HepG2 (cell line): Measurements from ENCODE around the gene SCFD2. TPM values are rescaled to one million over a fixed set of nuclear protein-coding genes. Genes with fewer than 3 reads are reported as not detected.
A peak's percentile ranks its signal among the peaks of the same experiment; 100 is the strongest.

Experiments
- DR1 ChIP-seq: sonication (generic); formaldehyde crosslinking; IDR thresholded peaks from 2 replicates; pipeline ENCODE4 v1.8.0; 2021; ENCODE audit warnings: mild to moderate bottlenecking, missing genetic modification reagents, inconsistent platforms
- MYNN ChIP-seq: sonication (generic); formaldehyde crosslinking; IDR thresholded peaks from 2 replicates; pipeline ENCODE4 v1.4.0; 2020; ENCODE audit warnings: mild to moderate bottlenecking, low read depth, missing genetic modification reagents
- MYPOP ChIP-seq: sonication (generic); formaldehyde crosslinking; IDR thresholded peaks from 2 replicates; pipeline ENCODE4 v1.8.1; 2023; ENCODE audit warnings: mild to moderate bottlenecking, moderate library complexity, missing genetic modification reagents
- NCOA1 ChIP-seq: sonication (generic); formaldehyde crosslinking; IDR thresholded peaks from 2 replicates; pipeline ENCODE4 v1.9.0; 2021; ENCODE audit warnings: missing genetic modification reagents
- NFE2L1 ChIP-seq: sonication (generic); formaldehyde crosslinking; IDR thresholded peaks from 2 replicates; pipeline ENCODE4 v1.4.0; 2020; ENCODE audit warnings: missing genetic modification reagents, mild to moderate bottlenecking, borderline replicate concordance
- NR2F1 ChIP-seq, 2 experiments: fragments of 450-650 bp in 1 of 2; formaldehyde crosslinking in 1 of 2; IDR thresholded peaks; 2 replicates each; pipeline versions ENCODE4 v1.5.0 to v1.6.1; 2016 to 2020; ENCODE audit warnings: mild to moderate bottlenecking in 1 of 2, missing compliant biosample characterization in 1 of 2, missing genetic modification reagents in 1 of 2, moderate library complexity in 1 of 2
- SETDB1 ChIP-seq: sonication (generic); formaldehyde crosslinking; IDR thresholded peaks from 2 replicates; pipeline ENCODE4 v1.5.1; 2020; ENCODE audit warnings: missing genetic modification reagents, mild to moderate bottlenecking, borderline replicate concordance
- SIX1 ChIP-seq: sonication (generic); formaldehyde crosslinking; IDR thresholded peaks from 2 replicates; pipeline ENCODE4 v1.4.0; 2020; ENCODE audit warnings: missing genetic modification reagents, borderline replicate concordance
- SP5 ChIP-seq: IDR thresholded peaks from 2 replicates; pipeline ENCODE4 v1.6.1; 2016; ENCODE audit warnings: low read depth, borderline replicate concordance
- SRF ChIP-seq: IDR thresholded peaks from 2 replicates; pipeline ENCODE4 v1.6.1; 2011; ENCODE audit warnings: mild to moderate bottlenecking, low read depth, low read length, moderate library complexity
- TCF7 ChIP-seq: sonication (generic); IDR thresholded peaks from 2 replicates; pipeline ENCODE4 v1.6.1; 2016; ENCODE audit warnings: antibody characterized with exemption, low read depth
- U2AF1 ChIP-seq: fragments of 200-400 bp; formaldehyde crosslinking; optimal IDR thresholded peaks from 2 replicates; pipeline ENCODE3; 2017; ENCODE audit warnings: mild to moderate bottlenecking, low read depth, low read length
- ZBTB10 ChIP-seq: sonication (generic); formaldehyde crosslinking; IDR thresholded peaks from 2 replicates; pipeline ENCODE4 v1.4.0; 2020; ENCODE audit warnings: missing genetic modification reagents, borderline replicate concordance
- ZBTB3 ChIP-seq: sonication (generic); formaldehyde crosslinking; IDR thresholded peaks from 2 replicates; pipeline ENCODE4 v1.4.0; 2020; ENCODE audit warnings: low read depth, mild to moderate bottlenecking, moderate library complexity, missing genetic modification reagents, borderline replicate concordance
- ZNF180 ChIP-seq: sonication (generic); formaldehyde crosslinking; IDR thresholded peaks from 2 replicates; pipeline ENCODE4 v1.4.0; 2020; ENCODE audit warnings: low read depth, missing genetic modification reagents, borderline replicate concordance
- ZNF451 ChIP-seq: sonication (generic); formaldehyde crosslinking; IDR thresholded peaks from 2 replicates; pipeline ENCODE4 v1.5.0; 2020; ENCODE audit warnings: mild to moderate bottlenecking, missing genetic modification reagents
- ZNF768 ChIP-seq: sonication (generic); formaldehyde crosslinking; IDR thresholded peaks from 2 replicates; pipeline ENCODE4 v1.4.0; 2020; ENCODE audit warnings: missing genetic modification reagents
- ZNF773 ChIP-seq: sonication (generic); formaldehyde crosslinking; IDR thresholded peaks from 2 replicates; pipeline ENCODE4 v1.4.0; 2020; ENCODE audit warnings: missing genetic modification reagents, borderline replicate concordance
- ZNF83 ChIP-seq: sonication (generic); formaldehyde crosslinking; IDR thresholded peaks from 2 replicates; pipeline ENCODE4 v1.4.0; 2020; ENCODE audit warnings: missing genetic modification reagents, mild to moderate bottlenecking, borderline replicate concordance
- ZZZ3 ChIP-seq: sonication (generic); formaldehyde crosslinking; IDR thresholded peaks from 2 replicates; pipeline ENCODE4 v1.4.0; 2020; ENCODE audit warnings: missing genetic modification reagents, mild to moderate bottlenecking, borderline replicate concordance
- polyA plus RNA-seq, 8 experiments: library from polyadenylated mRNA; depleted of rRNA in 3 of 8; stranded (reverse) in 7 of 8; unstranded in 1 of 8; fragments of >200 nt; fragmentation: Illumina TruSeq in 4 of 8; extraction: Trizol in 4 of 8; gene quantifications; 2 replicates each; pipeline versions ENCODE4 v1.2.1 to v1.2.3, GENCODE V29; 2011 to 2016; ENCODE audit warnings: low read depth in 4 of 8, missing spikeins in 1 of 8, mixed read lengths in 1 of 8; ENCODE audit not compliant: insufficient read depth in 1 of 8
- total RNA-seq, 5 experiments: library from RNA; depleted of rRNA; stranded (reverse); fragments of >200 nt; fragmentation: Illumina TruSeq; extraction: Trizol; gene quantifications; 2 replicates each; pipeline ENCODE4 v1.2.3, GENCODE V29; 2016; ENCODE audit warnings: low read depth in 1 of 5
- TF ChIP-seq, protein P1 (sequence below): sonication (generic); formaldehyde crosslinking; conservative IDR thresholded peaks from 2 replicates; pipeline ENCODE4 v1.8.0; 2022; ENCODE audit warnings: low read depth, missing genetic modification reagents
- TF ChIP-seq, protein P2 (sequence below): sonication (generic); formaldehyde crosslinking; IDR thresholded peaks from 2 replicates; pipeline ENCODE4 v1.4.0; 2020; ENCODE audit warnings: mild to moderate bottlenecking, missing genetic modification reagents
- TF ChIP-seq, protein P3 (sequence below): sonication (generic); formaldehyde crosslinking; IDR thresholded peaks from 2 replicates; pipeline ENCODE4 v1.8.0; 2022; ENCODE audit warnings: missing genetic modification reagents, low read depth, mild to moderate bottlenecking, borderline replicate concordance

SCFD2 gene
- total and polyA plus RNA-seq, 2 of the 13 experiments (the other 11 are each of a cell fraction or from before 2014, with no cell fraction given) = 4.6 to 15.6 TPM

DNA sequence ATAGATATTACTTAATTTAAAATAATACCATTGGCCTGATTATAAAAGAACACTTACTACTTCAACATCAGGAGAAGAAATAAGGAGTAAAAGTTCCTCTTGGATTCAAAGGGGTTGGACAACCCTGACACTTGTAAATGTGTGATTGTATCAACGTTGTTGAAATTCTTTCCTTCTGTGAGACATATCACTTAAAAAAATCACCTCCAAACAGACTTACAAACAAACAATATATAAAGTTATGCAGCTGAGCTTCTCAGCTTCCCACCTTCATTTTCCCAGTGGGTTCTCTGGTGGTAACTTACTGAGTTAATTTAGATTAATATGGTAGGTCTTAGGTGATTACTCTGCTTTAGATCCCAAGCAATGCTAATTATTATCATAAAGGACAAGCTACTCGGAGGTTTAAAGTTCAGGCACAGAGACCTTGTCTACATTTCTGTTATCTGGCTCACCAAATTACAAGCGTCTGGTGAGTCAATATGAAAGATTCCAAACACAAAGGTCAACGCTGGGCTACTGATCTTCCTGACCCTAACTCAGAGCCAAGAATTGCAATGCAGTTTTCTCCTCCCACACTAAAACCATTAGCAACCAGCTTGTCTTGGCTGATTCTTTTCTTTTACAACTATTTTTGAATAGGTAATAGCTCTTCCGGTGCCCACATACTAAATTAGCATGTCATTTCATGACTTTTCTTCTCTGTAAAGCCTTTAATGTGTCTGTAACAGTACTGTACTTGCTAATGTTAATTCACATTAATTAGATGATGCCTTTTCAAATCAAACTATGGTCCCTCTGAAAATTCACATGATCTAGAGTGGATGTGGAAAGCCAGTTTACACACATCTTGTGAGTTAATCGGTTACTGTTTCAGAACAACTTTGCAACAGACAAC, 346.1 kb downstream of the SCFD2 start (continued):
- TF ChIP-seq, protein P1, sequence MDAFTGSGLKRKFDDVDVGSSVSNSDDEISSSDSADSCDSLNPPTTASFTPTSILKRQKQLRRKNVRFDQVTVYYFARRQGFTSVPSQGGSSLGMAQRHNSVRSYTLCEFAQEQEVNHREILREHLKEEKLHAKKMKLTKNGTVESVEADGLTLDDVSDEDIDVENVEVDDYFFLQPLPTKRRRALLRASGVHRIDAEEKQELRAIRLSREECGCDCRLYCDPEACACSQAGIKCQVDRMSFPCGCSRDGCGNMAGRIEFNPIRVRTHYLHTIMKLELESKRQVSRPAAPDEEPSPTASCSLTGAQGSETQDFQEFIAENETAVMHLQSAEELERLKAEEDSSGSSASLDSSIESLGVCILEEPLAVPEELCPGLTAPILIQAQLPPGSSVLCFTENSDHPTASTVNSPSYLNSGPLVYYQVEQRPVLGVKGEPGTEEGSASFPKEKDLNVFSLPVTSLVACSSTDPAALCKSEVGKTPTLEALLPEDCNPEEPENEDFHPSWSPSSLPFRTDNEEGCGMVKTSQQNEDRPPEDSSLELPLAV (CRISPR knock-in tag) = no peak
- TF ChIP-seq ZZZ3 (CRISPR knock-in tag) (no peak), SETDB1 (CRISPR knock-in tag) (no peak), TCF7 (peak; percentile 95), ZNF768 (CRISPR knock-in tag) (no peak), MYNN (CRISPR knock-in tag) (no peak), ZNF83 (CRISPR knock-in tag) (no peak), ZNF773 (CRISPR knock-in tag) (no peak), SRF (no peak), NCOA1 (CRISPR knock-in tag) (peak; percentile 27; the same call in 1 of the 2 replicates), NR2F1 (CRISPR knock-in tag; IDR thresholded peaks at IDR 0.05) (peak; percentile 97 to 99), MYPOP (CRISPR knock-in tag) (no peak), ZBTB3 (no peak), ZBTB10 (no peak), ZNF180 (CRISPR knock-in tag) (no peak), ZNF451 (no peak), NFE2L1 (CRISPR knock-in tag) (no peak), DR1 (no peak), U2AF1 (no peak), SP5 (peak; percentile 96), SIX1 (peak; percentile 74)
- TF ChIP-seq, protein P2, sequence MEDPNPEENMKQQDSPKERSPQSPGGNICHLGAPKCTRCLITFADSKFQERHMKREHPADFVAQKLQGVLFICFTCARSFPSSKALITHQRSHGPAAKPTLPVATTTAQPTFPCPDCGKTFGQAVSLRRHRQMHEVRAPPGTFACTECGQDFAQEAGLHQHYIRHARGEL = no peak
- TF ChIP-seq, protein P3, sequence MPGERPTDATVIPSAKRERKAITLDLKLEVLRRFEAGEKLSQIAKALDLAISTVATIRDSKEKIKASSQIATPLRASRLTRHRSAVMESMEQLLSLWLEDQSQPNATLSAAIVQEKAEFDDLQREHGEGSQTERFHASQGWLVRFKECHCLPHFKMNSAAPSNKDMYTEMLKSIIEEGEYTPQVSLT (CRISPR knock-in tag) = no peak
